T-helper 2 cell treated with Interferon-gamma antibody and Interleukin-4, amounts not matched to agents 5 μg/mL and 100 μg/mL, for 36 hours (primary cell): Measurements from ENCODE around the gene SLC49A3.

ENCODE experiments used
- DNase-seq: peaks from one replicate; pipeline ENCODE4 v3.0.0; 2021; ENCODE audit warnings: low spot score
- H3K27ac Mint-ChIP-seq: one replicate; pipeline ENCODE4 v1.8.0; 2021; ENCODE audit warnings: mild to moderate bottlenecking, mixed read lengths
- H3K27me3 Mint-ChIP-seq: one replicate; pipeline ENCODE4 v1.8.0; 2021; ENCODE audit warnings: low read depth, mixed read lengths
- H3K36me3 Mint-ChIP-seq: one replicate; pipeline ENCODE4 v1.8.0; 2021; ENCODE audit warnings: low read depth, mixed read lengths
- H3K4me1 Mint-ChIP-seq: one replicate; pipeline ENCODE4 v1.8.0; 2021; ENCODE audit warnings: low read depth, mixed read lengths
- H3K4me3 Mint-ChIP-seq: one replicate; pipeline ENCODE4 v1.8.0; 2022; ENCODE audit warnings: mild to moderate bottlenecking, moderate library complexity, mixed read lengths
- H3K9me3 Mint-ChIP-seq: one replicate; pipeline ENCODE4 v1.8.0; 2021; ENCODE audit warnings: mixed read lengths

Gene SLC49A3

DNA sequence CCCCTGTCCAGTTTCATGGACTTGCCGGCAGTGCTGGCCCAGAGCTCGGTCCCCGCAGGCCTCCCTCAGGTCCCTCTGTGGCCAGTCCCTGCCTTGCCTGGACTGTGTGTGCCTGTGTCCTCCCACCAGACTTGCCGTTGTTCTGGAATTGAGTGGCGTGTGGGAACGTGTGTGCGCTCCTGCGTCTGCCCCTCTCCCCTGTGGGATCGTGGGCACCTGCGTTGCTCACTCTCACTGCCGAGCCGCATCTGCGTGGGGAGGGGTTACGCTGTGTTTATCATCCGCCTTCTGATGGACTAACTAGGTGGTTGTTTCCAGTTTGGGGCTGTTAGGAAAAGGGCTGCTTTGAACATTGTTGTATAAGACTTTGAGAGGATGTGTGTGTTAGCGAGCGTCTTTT lies 37.9 kb upstream of the SLC49A3 start:
- DNase-seq: no peak
- Mint-ChIP-seq H3K9me3 (no peaks in the 10 kb centered on the region), H3K4me3 (no peak overlapping the region), H3K36me3 (peaks cover 22% of the 10 kb centered on the region), H3K27ac (no peak overlapping the region), H3K27me3 (no peaks in the 10 kb centered on the region), H3K4me1 (no peaks in the 10 kb centered on the region)

DNA sequence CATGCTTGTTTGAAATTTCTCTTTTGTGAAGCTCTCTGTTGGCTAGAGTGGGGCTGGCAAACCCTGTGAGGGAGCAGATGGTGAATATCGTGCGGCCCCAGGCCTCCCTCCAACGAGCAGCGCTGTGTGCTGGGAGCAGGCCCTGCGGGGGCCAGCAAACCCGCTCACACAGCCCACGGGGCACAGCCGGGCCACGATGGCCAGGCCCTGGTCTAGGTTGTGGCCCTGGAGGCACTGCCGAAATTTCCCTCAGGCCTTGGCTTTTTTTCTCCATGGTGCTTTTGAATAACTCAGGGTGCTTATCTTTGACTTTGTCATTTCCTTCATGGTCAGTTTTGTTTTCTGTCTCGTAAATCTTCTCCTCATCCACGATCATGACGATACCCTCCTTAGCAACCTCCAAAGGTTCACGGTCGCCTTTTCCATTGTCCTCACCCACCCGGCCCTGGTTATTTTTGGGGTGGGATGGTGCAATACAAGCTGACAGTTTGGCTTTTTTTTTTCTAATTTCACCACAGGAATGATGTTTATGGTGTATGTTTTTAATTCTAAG lies 37.4 kb upstream of the SLC49A3 start:
- no peak for DNase-seq
- H3K4me1 Mint-ChIP-seq: no peaks in the 10 kb centered on the region
- H3K27ac Mint-ChIP-seq: no peak overlapping the region
- peaks cover 28% of the 10 kb centered on the region for H3K36me3 Mint-ChIP-seq
- H3K4me3 Mint-ChIP-seq: no peak overlapping the region
- H3K9me3 Mint-ChIP-seq: no peaks in the 10 kb centered on the region
- no peaks in the 10 kb centered on the region for H3K27me3 Mint-ChIP-seq

DNA sequence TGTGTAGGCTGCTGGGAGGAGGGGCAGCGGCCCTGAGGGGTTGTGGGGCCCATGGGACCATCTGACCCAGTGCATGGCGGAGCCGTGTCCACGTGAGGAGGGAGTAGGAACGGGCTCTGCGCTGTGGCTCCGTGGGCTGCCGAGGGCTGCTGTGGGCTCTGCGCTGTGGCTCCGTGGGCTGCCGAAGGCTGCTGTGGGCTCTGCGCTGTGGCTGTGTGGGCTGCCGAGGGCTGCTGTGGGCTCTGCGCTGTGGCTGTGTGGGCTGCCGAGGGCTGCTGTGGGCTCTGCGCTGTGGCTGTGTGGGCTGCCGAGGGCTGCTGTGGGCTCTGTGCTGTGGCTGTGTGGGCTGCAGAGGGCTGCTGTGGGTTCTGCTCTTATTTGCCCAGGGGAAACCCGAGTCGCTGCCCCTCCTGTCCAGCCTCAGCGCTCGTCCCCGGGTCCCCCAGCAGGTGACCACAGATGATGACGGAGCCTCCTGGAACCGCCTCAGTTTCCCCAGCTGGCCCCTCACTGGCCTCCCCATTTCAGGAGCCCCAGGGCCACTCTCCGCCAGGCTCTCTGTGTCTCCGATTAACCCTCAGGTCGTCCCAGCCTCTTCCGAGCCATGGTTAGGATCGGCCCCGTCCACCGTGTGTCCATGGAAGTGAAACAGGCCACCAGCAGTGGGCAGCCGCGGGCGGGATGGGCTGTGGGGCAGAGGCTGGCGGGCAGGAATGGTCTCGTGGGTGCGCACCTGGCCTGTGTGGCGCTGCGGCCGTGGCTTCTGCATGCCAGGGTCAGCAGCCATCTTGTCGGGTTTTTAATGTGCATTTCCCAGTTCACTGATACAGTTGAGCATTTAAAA lies 36.7 kb upstream of the SLC49A3 start:
- no peaks in the 10 kb centered on the region for H3K4me1 Mint-ChIP-seq
- H3K27ac Mint-ChIP-seq: no peak overlapping the region
- H3K9me3 Mint-ChIP-seq: no peaks in the 10 kb centered on the region
- no peaks in the 10 kb centered on the region for H3K27me3 Mint-ChIP-seq
- DNase-seq: no peak
- no peak overlapping the region for H3K4me3 Mint-ChIP-seq
- peaks cover 26% of the 10 kb centered on the region for H3K36me3 Mint-ChIP-seq

DNA sequence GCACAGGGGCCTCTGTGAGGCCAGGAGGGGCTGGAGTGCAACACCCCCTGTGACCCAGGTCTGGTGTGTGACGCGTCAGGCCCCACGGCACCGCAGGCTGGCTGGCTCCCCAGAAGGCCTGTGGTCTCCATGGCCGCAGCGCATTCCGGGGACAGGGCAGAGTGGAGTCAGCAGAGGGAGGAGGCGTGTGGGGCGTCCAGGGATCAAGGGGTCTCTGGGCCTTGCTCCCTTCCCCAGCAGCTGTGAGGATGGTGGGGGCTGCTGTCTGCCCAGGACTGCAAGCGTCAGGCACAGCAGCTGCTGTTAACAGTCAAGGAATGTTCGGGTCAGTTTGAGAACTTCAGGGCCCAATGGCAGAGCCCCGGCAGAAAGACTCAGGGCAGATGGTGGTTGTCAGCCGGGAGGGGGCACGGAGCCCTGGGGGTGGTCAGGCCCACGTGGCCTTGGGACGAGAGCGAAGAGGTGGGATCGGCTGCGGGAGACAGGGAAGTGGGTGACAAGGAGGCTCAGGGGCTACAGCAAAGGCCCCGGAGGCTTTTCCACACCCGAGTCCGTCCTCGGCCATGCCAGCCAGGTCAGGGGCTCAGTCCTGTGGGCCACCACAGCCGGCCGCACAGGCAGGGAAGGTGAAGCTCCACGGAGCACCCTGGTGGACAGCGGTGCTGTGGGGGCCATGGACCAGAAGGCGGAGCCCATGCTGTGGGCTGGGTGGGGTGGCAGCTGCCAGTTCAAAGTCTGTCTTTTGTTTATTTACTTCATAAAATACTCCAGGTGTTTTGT lies 35.0 kb upstream of the SLC49A3 start:
- Mint-ChIP-seq H3K27ac (no peak overlapping the region), H3K4me1 (no peaks in the 10 kb centered on the region), H3K27me3 (no peaks in the 10 kb centered on the region), H3K36me3 (peaks cover 30% of the 10 kb centered on the region), H3K9me3 (no peaks in the 10 kb centered on the region), H3K4me3 (no peak overlapping the region)
- no peak for DNase-seq

DNA sequence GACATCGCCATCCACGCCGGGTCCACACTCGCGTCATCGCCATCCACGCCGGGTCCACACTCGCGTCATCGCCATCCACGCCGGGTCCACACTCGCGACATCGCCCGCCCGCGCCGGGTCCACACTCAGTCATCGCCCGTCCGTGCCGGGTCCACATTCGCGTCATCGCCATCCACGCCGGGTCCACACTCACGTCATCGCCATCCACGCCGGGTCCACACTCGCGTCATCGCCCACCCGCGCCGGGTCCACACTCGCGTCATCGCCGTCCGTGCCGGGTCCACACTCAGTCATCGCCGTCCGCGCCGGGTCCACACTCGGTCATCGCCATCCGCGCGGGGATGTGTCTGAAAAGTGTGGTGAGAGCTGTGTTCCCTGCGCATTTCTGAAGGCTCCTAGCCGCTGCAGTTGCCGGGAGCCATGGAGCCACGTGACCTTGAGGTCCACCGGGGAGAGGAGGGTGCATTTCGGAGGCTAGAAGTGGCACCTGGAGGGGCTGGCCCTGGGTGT lies 34.0 kb upstream of the SLC49A3 start:
- H3K4me1 Mint-ChIP-seq: no peaks in the 10 kb centered on the region
- no peaks in the 10 kb centered on the region for H3K9me3 Mint-ChIP-seq
- no peak overlapping the region for H3K4me3 Mint-ChIP-seq
- DNase-seq: no peak
- H3K36me3 Mint-ChIP-seq: peaks cover 30% of the 10 kb centered on the region
- H3K27me3 Mint-ChIP-seq: no peaks in the 10 kb centered on the region
- H3K27ac Mint-ChIP-seq: no peak overlapping the region

DNA sequence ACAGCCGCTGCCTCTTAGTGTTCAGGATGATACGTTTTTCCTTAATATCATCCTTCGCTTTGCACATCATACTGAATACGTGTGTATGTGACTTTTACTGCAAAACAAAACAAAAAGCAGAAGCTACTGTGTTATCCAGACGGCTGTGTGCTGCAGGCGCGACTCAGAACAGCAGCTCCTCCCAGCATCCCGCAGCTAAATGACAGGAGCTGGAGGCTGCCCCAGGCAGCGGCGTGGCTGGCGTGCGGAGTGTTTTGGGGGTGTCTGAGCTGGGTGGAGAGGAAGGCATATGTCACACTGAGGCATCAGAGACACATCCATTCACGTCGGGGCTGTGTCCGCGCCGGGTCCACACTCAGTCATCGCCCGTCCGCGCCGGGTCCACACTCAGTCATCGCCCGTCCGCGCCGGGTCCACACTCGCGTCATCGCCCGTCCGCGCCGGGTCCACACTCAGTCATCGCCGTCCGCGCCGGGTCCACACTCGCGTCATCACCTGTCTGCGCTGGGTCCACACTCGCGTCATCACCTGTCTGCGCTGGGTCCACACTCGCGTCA lies 33.3 kb upstream of the SLC49A3 start:
- H3K27ac Mint-ChIP-seq: no peak overlapping the region
- no peak overlapping the region for H3K4me3 Mint-ChIP-seq
- no peaks in the 10 kb centered on the region for H3K4me1 Mint-ChIP-seq
- peaks cover 30% of the 10 kb centered on the region for H3K36me3 Mint-ChIP-seq
- no peak for DNase-seq
- no peaks in the 10 kb centered on the region for H3K27me3 Mint-ChIP-seq
- H3K9me3 Mint-ChIP-seq: no peaks in the 10 kb centered on the region

DNA sequence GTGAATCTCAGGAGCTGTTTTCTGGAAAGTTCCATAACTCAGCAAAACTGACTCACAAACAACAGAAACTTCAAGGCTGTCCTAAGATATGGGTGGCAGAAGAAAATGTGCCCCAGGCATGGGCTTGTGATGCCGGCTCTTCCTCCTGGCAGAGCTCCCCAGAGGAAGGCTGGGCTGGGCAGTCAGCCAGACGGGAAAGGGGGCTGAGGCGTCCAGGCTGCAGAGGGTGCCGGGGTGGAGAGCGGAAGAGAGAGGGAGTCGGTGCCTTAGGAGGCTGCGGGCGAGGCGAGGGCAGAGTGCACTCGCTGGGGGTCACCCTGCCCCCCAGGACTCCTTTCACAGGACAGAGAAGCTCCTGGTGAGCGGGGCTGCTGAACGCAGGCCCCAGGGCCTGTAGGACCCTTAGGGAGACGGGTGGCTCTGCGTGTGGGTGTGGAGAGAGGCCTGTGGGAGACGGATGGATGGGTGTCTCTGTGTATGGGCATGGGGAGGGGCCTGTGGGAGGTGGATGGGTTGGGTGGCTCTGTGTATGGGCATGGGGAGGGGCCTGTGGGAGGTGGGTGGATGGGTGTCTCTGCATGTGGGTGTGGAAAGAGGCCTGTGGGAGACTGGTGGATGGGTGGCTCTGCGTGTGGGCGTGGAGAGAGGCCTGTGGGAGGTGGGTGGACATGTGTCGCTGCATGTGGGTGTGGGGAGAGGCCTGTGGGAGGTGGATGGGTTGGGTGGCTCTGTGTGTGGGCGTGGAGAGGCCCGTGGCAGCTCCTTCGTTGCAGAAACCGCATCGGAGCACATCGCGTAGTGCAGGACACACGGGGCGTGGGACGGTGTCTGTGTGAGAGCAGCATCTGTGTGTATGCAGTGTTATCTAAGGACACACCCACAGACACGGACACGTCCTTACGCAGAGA lies 32.6 kb upstream of the SLC49A3 start:
- peak overlapping the region; percentile 26 for H3K27ac Mint-ChIP-seq
- H3K36me3 Mint-ChIP-seq: peaks cover 30% of the 10 kb centered on the region
- H3K9me3 Mint-ChIP-seq: no peaks in the 10 kb centered on the region
- no peaks in the 10 kb centered on the region for H3K27me3 Mint-ChIP-seq
- H3K4me3 Mint-ChIP-seq: no peak overlapping the region
- H3K4me1 Mint-ChIP-seq: peaks cover 2% of the 10 kb centered on the region
- no peak for DNase-seq

DNA sequence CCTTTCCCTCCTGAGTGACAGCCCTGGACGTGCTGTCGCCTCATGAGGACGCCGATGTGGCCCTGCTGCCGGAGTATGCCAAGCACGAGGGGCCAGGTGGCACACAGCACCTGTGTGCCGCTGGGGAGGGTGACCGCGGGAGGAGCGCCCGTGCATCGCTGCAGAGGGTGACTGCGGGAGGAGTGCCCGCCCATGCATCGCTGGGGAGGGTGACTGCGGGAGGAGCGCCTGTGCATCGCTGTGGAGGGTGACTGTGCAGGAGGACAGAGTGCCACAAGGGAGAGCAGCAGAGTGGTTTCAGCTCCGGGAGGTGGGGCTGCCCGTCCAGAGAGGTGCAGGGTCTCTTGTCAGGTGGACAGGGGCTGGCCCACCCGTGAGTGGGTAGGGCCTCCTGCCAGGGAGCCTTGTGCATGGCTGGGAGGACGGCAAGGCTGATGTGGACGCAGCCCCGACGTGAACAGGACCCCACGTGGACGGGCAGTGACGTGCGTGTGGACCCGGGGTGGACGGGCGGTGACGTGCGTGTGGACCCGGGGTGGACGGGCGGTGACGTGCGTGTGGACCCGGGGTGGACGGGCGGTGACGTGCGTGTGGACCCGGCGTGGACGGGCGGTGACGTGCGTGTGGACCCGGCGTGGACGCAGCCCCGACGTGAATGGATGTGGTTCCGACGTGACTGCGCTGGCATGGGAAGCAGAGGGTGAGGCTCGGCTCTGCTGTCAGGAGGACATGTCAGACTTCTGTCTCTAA lies 31.3 kb upstream of the SLC49A3 start:
- Mint-ChIP-seq H3K27me3 (no peaks in the 10 kb centered on the region), H3K36me3 (peaks cover 30% of the 10 kb centered on the region), H3K27ac (no peak overlapping the region), H3K9me3 (no peaks in the 10 kb centered on the region), H3K4me3 (no peak overlapping the region), H3K4me1 (peaks cover 2% of the 10 kb centered on the region)
- no peak for DNase-seq

DNA sequence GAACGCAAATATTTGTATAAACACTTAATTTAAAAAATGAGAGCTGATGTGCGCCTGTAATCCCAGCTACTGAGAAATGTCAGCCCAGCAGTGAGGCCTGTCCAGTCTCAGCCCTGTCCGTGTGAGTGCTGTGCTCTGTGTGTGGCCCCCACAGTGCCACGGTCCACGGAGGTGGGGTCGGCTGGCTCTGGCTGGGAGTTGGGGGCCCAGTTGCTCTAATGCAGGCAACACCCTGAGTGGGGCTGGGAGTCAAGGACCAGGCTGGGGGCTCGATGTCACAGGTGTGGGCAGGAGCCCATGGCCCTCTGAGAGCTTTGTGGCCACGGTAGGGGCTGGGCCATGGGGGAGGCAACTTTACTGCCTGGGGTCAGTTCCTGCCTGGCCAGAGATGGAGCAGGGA lies 29.5 kb upstream of the SLC49A3 start:
- Mint-ChIP-seq H3K4me1 (peaks cover 2% of the 10 kb centered on the region), H3K36me3 (peaks cover 29% of the 10 kb centered on the region), H3K27ac (no peak overlapping the region), H3K4me3 (no peak overlapping the region), H3K9me3 (no peaks in the 10 kb centered on the region), H3K27me3 (no peaks in the 10 kb centered on the region)
- no peak for DNase-seq

DNA sequence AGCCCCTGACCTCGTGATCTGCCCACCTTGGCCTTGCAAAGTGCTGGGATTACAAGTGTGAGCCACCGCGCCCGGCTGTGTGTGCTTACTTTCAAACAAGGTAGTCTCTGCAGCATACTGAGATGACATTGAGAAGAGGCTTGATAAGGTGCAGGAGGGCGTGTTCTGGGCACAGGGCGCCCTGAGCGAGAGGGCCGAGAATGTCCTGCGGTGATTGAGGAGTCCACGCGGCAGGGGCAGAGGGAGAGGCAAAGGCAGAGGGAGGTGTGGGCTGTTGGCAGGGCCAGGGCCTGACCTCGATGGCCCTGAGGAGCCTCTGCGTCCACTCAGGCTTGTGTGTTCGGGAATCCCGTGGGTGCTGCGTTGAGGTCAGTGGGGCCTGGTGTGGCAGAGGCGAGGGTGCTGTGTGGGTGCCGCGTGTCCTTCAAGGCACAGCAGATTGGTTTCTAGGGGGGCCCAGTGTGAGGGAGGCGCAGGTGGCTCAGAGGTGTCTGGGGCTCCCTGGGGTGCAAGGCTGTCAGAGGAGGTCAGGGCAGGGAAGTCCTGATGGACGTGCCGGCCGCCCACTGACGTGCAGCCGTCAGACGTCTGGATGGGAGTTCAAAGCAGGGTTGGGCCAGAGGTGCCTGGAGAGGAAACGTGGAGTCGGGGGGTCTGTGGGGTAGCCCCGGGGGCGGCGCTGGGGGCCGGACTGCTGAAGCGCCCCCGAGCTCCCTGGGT lies 28.8 kb upstream of the SLC49A3 start:
- Mint-ChIP-seq H3K27me3 (no peaks in the 10 kb centered on the region), H3K4me1 (peaks cover 2% of the 10 kb centered on the region), H3K36me3 (peaks cover 22% of the 10 kb centered on the region), H3K4me3 (no peak overlapping the region), H3K9me3 (no peaks in the 10 kb centered on the region), H3K27ac (no peak overlapping the region)
- DNase-seq: no peak

DNA sequence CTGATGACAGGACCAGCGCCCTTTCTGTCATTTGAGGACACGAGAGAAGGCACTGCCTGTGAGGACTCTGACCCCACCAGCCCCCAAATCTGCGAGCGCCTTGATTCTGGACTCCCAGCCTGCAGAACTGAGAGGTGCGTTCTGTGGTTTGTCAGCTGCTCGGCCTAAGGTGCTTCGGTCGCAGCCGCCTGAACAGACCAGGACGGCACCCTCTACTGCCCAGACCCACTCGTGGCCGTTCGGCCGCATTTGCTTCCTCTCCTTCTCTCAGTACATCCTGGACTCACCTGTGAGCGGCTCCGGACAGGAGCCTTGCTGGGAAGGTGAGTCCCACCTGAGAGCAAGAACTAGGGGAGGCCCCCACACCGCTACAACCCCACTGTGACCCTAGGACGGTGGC lies 25.1 kb upstream of the SLC49A3 start:
- Mint-ChIP-seq H3K36me3 (peaks cover 7% of the 10 kb centered on the region), H3K4me1 (peaks cover 8% of the 10 kb centered on the region)

DNA sequence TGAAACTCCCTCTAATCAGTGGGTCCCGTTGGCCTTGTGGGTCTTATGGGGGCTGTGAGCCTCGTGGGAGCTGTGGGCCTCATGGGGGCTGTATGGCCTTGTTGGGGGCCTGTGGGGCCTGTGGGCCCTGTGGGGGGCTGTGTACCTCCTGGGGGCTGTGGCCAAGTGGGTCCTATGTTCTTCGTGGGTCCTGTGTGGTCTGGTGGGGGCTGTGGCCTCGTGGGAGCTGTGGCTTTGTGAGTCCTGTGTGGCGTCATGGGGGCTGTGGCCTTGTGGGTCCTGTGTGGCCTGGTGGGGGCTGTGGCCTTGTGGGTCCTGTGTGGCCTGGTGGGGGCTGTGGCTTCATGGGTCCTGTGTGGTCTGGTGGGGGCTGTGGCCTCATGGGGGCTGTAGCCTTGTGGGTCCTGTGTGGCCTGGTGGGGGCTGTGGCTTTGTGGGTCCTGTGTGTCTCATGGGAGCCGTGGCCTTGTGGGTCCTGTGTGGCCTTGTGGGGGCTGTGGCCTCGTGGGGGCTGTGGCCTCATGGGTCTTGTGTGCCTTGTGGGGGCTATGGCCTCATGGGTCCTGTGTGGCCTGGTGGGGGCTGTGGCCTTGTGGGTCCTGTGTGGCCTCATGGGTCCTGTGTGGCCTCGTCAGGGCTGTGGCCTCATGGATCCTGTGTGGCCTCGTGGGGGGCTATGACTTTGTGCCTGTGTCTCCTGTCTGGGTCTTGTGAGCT lies 24.1 kb upstream of the SLC49A3 start:
- H3K4me3 Mint-ChIP-seq: no peak overlapping the region
- H3K27ac Mint-ChIP-seq: no peak overlapping the region
- H3K4me1 Mint-ChIP-seq: peaks cover 8% of the 10 kb centered on the region
- no peak for DNase-seq
- H3K36me3 Mint-ChIP-seq: peaks cover 9% of the 10 kb centered on the region
- H3K9me3 Mint-ChIP-seq: no peaks in the 10 kb centered on the region
- no peaks in the 10 kb centered on the region for H3K27me3 Mint-ChIP-seq

More for the DNA sequence above, 25.1 kb upstream of the SLC49A3 start:
- Mint-ChIP-seq H3K9me3 (no peaks in the 10 kb centered on the region), H3K4me3 (no peak overlapping the region), H3K27me3 (no peaks in the 10 kb centered on the region), H3K27ac (no peak overlapping the region)
- no peak for DNase-seq
